Bronchial epithelial cell (primary cell): ENCODE measurements around the gene MARCHF10. TPM values are rescaled to one million over a fixed set of nuclear protein-coding genes. Genes with fewer than 3 reads are reported as not detected.
A peak's percentile ranks its signal among the peaks of the same experiment; 100 is the strongest.

Experiments used
- DNase-seq: peaks from one replicate; pipeline ENCODE4 v3.0.0-alpha.2; 2010; ENCODE audit warnings: low read depth
- FAIRE-seq: peaks from 2 replicates; lab custom pipeline; 2011; peaks lifted over from hg19 to GRCh38; lab: Jason Lieb, UNC
- H3K27me3 ChIP-seq: 2 replicates; pipeline ENCODE4 v1.5.1; 2011; ENCODE audit warnings: low read length; ENCODE audit not compliant: control insufficient read depth, insufficient read depth
- H3K36me3 ChIP-seq: 2 replicates; pipeline ENCODE4 v1.5.1; 2011; ENCODE audit warnings: low read length; ENCODE audit not compliant: control insufficient read depth, insufficient read depth
- H3K4me3 ChIP-seq: 2 replicates; pipeline ENCODE4 v1.5.1; 2011; ENCODE audit warnings: mild to moderate bottlenecking, low read depth, low read length, control low read depth
- total RNA-seq: library from RNA; depleted of rRNA; stranded (reverse); fragments of >200 nt; gene quantifications from 2 replicates; pipeline ENCODE4 v1.2.1, GENCODE V29; 2014
- TF ChIP-seq, protein P1 (sequence below): IDR thresholded peaks from 2 replicates; pipeline ENCODE4 v1.5.1; 2011; ENCODE audit warnings: mild to moderate bottlenecking, moderate library complexity, low read length, control low read depth, inconsistent platforms; ENCODE audit not compliant: insufficient read depth, severe bottlenecking

The MARCHF10 gene
- total RNA-seq, 1 donor from 2014 or later: not detected

DNA sequence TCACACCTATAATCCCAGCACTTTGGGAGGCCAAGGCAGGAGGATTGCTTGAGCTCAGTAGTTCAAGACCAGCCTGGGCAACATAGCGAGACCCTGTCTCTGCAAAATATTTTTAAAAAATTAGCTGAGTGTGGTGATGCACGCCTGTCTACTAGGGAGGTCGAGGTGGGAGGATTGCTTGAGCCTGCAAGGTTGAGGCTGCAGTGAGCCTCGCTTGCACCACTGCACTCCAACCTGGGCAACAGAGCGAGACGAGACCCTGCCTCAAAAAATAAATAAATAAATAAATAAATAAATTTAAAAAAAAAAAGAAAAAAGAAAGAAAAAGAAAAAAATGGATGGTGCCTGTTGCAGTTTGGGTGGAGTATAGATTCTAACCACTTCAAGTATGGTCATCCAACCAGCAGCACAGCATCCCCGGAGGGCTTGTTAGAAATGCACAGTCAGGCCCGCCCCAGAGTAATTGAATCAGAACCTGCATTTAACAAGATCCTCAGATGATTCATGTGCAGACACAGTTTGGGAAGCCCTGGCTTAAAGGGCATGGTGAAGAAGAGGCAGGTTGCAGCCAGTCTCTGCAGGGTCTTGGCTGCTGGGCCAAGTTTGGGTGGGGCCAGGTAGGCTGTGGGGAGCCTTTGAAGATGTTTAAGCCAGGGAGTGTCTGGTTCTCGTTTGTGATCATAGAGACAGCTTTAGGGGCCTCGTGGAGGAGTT, 139.9 kb downstream of the MARCHF10 start:
- DNase-seq (peak; percentile 96), FAIRE-seq (peak; percentile 32)
- Histone ChIP-seq H3K27me3 (no peaks in the 10 kb centered on the region), H3K36me3 (no peaks in the 10 kb centered on the region), H3K4me3 (no peak overlapping the region)
- TF ChIP-seq, protein P1, sequence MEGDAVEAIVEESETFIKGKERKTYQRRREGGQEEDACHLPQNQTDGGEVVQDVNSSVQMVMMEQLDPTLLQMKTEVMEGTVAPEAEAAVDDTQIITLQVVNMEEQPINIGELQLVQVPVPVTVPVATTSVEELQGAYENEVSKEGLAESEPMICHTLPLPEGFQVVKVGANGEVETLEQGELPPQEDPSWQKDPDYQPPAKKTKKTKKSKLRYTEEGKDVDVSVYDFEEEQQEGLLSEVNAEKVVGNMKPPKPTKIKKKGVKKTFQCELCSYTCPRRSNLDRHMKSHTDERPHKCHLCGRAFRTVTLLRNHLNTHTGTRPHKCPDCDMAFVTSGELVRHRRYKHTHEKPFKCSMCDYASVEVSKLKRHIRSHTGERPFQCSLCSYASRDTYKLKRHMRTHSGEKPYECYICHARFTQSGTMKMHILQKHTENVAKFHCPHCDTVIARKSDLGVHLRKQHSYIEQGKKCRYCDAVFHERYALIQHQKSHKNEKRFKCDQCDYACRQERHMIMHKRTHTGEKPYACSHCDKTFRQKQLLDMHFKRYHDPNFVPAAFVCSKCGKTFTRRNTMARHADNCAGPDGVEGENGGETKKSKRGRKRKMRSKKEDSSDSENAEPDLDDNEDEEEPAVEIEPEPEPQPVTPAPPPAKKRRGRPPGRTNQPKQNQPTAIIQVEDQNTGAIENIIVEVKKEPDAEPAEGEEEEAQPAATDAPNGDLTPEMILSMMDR: no peak

DNA sequence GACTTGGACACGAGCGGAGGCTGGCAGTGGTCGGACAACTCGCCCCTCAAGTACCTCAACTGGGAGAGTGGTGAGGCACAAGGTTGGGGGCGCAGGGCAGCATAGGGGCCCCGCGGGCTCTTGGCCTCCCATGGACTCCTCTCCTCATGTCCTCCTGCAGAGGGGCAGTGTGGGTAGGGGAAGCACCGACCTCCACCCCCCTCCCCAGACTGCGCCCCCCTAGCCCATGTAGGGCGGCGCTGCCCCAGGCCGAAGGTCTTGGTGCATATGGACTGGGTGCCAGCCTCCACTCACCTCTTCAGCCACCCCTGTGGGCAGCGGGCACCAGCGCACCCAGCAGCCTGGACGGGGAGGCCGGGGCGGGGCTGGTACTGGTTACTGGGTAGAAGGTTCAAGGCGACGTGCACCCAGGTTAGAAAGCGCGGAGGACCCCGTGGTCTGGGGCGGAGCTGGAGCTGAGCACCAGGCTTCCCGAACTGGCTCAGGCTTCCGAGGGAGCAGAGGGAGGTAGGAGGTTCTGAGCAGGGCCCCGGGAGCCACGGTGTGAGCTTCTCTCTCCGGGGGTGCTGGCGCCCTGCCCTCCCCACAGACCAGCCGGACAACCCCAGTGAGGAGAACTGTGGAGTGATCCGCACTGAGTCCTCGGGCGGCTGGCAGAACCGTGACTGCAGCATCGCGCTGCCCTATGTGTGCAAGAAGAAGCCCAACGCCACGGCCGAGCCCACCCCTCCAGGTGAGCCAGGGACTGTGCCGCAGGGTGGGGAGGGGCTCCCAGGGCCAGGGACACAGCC, 141.1 kb downstream of the MARCHF10 start:
- no peak for DNase-seq
- TF ChIP-seq, protein P1: no peak
- no peaks in the 10 kb centered on the region for H3K36me3 ChIP-seq
- no peaks in the 10 kb centered on the region for H3K27me3 ChIP-seq
- FAIRE-seq: no peak
- H3K4me3 ChIP-seq: no peak overlapping the region

DNA sequence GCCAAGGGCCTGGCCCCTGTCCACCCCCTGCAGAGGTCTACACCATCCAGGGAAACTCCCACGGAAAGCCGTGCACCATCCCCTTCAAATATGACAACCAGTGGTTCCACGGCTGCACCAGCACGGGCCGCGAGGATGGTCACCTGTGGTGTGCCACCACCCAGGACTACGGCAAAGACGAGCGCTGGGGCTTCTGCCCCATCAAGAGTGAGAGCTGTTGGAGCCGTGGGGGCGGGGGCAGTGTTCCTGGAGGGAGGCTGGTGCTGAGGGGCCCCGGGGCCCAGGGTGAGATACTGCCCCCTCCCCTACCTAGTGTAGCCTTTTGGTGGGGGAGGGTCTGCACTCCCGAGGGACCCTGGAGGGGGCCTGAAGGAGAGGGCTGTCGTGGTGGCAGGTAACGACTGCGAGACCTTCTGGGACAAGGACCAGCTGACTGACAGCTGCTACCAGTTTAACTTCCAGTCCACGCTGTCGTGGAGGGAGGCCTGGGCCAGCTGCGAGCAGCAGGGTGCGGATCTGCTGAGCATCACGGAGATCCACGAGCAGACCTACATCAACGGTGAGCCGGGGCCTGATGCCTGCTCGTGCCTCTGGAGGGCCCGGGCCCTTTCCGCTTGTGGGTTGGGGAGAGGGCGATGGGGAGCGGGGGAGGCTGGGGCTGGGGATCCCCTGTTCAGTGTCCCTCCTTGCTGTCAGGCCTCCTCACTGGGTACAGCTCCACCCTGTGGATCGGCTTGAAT, 141.9 kb downstream of the MARCHF10 start:
- DNase-seq (no peak), FAIRE-seq (no peak)
- TF ChIP-seq, protein P1: no peak
- H3K27me3 ChIP-seq: no peaks in the 10 kb centered on the region
- no peaks in the 10 kb centered on the region for H3K36me3 ChIP-seq
- H3K4me3 ChIP-seq: no peak overlapping the region

DNA sequence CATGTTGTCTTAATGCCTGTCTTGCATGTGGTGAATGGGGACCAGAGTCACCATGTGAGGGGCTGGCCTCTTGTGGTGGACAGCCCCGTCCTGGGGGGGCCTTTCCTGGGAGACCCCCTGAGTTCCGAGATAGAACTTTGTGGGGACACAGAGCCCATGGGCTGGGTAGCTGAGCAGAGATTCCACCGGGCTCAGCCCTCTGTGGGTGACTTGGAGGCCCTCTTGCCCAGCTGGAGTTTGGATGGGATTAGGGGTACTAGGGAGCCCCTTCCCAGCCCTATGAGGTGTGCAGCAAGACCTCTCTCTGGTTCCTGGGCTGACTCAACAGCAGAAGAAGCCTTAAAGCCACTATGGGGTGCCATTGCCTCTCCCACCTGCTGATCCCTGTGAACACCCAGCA, 142.5 kb downstream of the MARCHF10 start:
- TF ChIP-seq, protein P1: no peak
- no peak overlapping the region for H3K4me3 ChIP-seq
- FAIRE-seq: no peak

DNA sequence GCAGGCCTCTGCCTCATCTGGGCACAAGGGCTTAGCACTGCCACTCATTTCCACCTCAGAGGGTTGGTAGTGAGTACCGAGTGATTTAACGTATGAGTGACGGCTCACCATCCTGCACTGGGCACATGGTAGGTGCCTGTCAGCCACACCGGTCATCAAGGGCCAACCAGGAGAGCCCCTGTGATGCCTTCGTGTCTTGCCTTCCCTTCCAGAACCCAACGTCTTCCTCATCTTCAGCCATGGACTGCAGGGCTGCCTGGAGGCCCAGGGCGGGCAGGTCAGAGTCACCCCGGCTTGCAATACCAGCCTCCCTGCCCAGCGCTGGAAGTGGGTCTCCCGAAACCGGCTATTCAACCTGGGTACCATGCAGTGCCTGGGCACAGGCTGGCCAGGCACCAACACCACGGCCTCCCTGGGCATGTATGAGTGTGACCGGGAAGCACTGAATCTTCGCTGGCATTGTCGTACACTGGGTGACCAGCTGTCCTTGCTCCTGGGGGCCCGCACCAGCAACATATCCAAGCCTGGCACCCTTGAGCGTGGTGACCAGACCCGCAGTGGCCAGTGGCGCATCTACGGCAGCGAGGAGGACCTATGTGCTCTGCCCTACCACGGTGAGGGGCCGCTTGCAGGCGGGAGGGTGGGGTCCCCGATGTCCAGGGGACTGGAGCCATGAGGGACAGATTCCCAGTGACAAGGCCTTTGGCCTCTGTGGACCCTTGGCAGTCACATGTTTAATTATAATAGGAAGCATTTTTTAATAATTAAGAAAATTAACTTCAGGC, 143.6 kb downstream of the MARCHF10 start:
- TF ChIP-seq, protein P1: no peak
- DNase-seq (no peak), FAIRE-seq (no peak)
- no peak overlapping the region for H3K4me3 ChIP-seq
- no peaks in the 10 kb centered on the region for H3K27me3 ChIP-seq
- H3K36me3 ChIP-seq: no peaks in the 10 kb centered on the region

More for the DNA sequence above, 142.5 kb downstream of the MARCHF10 start:
- H3K27me3 ChIP-seq: no peaks in the 10 kb centered on the region
- DNase-seq: no peak
- H3K36me3 ChIP-seq: no peaks in the 10 kb centered on the region
